GM18502 (cell line): Measurements from ENCODE around the gene BMP8A.
"Not testable (repeated sequence)": the region's sequence is repeated elsewhere in the genome, so short reads cannot be mapped to it uniquely, and the experiment has no call there.

Source experiments
- ATAC-seq: cut with Tn5 transposase; IDR thresholded peaks from one replicate; pipeline ENCODE4 v1.9.1; 2021; ENCODE audit warnings: mild to moderate bottlenecking; ENCODE audit not compliant: unreplicated experiment, poor library complexity

BMP8A gene

DNA sequence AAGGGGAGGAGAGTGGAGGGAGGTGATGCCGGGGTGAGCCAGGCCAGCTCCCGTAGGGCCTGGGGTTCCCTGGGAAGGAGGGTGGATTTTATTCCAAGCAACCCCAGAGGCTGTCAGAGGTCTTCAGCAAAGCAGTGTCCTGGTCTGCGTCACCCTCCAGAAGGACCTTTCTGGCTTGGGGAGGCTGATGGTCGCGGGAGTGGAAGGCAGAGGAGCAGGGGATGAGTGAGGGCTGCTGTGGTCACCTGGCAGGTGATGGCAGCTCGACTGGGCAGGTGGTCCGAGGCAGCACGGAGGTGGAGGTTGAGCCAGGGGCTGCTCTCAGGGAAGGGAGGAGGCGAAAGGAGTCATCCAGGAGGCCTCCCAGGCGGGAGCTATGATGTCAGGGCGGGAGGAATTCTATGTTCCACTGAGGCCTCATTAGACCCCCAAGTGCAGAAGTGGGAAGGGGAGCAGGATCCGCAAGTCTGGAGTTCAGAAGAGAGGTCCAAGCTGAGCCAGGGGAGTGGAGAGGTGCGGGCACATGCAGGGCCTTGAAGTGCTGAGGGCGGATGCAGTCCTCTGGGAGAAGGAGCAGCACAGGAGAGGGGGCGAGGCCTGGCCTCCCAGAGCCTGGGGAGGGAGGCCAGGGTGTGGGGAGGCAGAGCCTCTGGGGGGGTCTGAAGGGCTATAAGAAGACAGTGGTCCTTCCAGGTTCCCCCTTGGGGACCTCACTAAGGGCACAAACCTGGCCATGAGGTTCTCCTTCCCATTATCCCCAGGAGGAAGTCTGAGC lies 33.3 kb downstream of the BMP8A start:
- ATAC-seq = no peak

DNA sequence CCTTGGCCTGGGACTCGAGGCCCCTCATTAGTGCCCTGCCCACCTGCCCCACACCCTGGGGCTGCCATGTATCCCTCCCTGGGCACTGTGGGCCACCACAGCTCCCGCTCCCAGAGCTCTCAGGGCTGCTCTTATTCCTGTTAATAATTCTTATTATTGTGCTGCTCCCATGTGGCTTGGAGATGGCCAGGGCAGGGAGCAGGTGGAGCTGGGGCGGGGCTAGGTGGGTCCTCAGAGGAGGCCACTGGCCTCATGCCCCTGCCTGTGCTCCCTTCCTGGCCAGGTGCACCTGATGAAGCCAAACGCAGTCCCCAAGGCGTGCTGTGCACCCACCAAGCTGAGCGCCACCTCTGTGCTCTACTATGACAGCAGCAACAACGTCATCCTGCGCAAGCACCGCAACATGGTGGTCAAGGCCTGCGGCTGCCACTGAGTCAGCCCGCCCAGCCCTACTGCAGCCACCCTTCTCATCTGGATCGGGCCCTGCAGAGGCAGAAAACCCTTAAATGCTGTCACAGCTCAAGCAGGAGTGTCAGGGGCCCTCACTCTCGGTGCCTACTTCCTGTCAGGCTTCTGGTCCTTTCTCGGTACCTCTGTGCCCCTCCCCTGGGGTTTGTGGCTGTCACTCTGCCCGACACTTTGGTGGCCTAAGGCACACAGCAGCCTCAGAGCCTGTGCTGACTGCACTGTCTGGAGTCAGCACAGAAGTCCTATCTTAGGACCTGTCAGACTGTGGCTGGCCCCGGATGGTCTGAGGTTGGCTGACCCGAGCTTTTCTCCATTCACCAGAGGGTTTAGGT lies 34.1 kb downstream of the BMP8A start:
- ATAC-seq = peak; percentile 94

DNA sequence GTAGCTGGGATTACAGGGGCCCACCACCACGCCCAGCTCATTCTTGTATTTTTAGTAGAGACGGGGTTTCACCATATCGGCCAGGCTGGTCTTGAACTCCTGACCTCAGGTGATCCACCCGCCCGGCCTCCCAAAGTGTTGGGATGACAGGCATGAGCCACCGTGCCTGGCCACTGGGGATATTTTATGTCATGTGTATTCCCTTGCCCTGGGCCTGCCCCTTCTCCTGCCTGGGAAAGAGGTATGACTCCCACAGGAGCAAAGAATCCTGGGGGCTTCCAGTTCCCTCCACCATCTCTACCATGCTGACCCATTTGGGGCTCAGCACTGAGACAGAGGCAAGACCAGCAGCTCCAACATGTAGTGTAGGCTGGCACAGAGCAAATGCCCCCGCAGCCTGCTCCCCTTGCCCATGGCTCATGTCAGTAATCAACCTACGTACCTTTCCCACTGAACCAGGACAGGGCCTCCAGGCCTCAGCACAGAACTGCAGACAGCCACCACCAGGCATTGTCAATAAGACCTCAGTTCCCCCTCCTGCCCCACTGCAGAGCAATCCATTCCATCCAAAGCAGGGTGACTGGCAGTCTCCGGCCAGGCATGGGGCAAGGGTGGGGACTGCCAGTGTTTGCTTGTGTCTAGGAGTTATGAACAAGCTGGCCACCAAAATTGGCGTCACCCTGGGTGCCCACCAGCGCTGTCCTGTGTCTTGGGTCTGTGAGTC lies 35.2 kb downstream of the BMP8A start:
- ATAC-seq = no peak

DNA sequence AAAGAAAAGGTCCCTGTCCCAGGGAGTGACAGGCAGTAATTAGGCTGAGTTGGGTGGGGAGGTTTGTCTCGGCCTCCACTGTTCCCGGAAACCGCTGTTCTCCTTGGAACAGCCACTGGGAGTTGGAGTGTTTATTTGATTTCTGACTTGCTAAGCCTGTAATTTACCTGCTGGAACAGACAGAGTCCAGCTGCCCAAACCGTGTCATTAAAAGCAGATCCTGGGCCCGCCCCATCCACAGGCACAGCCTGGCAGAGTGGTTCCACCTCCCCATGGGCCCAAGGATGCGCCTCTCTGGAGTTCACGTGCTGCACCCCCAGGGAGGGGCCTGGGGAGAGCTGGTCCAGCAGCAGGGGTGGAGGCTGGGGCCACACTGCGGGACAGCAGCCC lies 35.7 kb downstream of the BMP8A start:
- not testable (repeated sequence) for ATAC-seq

DNA sequence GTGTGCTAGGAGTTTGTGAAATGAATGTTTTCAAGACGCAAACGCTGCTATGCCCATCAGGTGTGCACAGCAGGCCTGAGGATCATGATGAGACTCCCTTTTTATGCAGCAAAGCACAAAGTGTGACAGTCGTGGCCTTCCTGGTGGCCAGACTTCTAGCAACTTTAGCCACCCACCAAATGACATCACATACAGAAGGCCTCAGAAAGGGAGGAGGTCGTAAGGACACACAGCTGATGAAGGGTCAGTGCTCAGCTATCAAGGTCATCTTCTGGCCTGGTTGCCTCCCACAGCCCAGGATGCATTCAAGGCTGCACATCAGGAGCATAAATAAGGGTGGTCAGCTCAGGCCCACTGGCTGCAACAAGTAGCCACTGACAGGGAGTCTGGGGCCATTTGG lies 36.6 kb downstream of the BMP8A start:
- no peak for ATAC-seq

DNA sequence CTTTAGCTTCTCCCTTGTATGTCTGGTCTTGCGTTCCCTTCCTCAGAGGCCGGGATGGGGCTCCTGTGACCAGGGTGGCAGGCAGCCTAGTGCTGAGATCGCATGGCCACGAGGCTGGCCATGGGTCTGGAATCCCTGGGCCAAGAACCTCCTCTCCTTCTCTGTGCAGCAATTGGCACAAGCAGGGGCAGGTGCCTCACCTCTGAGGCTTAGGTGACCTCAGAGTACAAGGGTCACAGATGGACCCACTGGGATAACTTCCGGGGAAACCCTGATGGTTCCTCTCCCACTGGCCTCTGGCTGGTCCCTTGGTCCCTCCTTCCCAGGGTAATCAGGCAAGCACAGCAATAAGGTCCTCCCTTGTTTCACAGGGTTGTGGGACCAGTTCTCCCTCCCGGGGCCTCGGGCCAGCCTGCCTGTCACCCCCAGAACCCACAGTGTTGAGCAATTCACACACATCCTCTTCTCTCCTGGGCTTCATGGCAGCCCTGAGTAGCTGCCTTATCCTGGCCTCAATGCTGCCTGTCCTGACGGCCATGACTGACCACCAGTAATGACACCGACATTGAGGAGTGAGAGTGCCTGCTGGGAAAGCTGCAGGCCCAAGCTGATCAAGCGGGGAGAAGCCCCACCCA lies 38.6 kb downstream of the BMP8A start:
- no peak for ATAC-seq

DNA sequence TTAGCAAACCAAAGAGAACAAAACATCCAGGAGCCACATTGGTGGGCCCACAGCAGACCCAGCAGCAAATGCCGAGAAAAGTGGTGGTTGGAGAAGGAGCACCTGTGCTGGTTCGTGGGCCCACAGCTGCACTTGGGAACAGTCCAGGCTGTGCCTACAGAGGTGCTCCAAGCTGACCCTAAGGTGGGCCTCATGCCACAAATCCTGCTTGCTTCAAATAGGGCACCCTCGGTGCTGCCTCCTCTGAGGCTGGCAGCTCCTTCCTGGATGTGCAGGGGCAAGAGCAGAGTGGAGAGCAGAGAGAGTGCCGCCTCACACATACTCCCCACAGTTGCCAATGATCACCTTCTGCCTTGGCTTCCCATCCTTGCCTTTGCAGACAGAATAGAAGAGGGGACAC lies 40.1 kb downstream of the BMP8A start:
- no peak for ATAC-seq

DNA sequence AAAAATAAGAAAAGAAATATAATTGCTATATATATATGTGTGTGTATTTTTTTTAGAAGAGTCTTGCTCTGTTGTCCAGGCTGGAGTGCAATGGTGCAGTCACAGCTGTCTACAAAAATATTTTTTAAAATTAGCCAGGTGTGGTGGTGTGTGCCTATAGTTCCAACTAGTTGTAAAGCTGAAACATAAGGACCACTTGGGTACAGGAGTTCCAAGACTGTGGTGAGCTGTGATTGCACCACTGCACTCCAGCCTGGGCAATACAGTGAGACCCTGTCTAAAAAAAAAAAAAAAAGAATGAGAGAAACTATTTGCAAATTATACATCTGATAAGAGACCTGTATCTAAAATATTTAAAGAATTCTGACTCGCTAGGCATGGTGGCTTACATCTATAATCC lies 42.0 kb downstream of the BMP8A start:
- ATAC-seq = no peak

DNA sequence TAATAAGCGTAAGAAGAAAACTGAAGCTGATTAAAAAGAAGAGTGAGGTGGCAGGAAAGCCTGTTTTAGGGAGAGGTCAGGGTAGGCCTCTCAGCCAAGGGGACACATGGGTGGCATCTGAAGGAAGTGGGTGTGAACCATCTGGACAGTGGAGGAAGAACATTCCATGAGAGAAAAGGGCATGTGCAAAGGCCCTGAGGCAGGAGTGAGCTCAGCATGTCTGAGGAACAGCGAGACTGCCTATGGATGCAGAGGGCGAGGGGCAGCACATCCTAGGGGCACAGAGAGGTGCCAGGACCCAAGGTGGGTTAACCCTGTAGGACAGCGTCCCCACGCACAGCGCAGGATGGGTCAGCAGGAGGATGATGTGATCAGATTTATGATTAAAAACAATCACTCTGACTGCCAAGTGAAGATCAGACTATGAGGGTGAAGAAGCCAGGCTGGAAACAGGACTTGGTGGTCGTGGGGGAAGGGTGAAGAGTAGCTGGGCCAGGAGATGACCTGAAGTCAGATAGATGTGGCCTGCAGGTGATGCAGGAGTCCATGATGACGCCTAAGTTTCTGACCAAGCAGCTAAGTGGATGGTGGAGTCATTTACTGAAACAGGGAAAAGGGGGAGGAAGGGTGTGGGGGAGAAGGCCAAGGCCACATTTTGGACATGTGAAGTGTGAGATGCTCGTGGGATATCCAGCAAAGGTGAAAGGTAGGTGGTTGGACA lies 47.3 kb downstream of the BMP8A start:
- peak; percentile 16 for ATAC-seq

DNA sequence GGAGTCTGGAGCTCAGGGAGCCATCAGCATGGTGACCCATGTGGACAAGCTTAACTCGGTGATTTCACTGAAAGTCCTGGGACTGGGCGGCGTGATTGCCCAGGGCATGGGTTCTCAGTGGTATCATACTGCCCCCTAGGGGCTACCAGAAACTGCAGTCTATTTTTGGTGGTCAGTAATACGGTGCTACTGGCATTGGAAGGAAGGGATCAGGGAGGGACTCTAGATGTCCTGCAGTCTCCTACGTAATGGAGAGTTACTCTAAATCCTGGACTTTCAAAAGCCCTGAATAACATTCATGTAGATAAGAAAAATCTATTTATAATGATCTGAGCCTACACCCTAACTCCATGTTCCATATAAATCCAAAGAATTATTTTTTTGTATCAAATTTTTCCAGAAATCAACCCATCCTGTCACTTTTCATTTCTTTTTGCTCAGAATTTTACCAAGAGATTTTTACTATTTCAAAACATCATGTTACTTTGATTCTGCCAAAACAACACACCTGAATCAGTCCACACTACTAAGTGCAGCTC lies 47.9 kb downstream of the BMP8A start:
- peak; percentile 65 for ATAC-seq

DNA sequence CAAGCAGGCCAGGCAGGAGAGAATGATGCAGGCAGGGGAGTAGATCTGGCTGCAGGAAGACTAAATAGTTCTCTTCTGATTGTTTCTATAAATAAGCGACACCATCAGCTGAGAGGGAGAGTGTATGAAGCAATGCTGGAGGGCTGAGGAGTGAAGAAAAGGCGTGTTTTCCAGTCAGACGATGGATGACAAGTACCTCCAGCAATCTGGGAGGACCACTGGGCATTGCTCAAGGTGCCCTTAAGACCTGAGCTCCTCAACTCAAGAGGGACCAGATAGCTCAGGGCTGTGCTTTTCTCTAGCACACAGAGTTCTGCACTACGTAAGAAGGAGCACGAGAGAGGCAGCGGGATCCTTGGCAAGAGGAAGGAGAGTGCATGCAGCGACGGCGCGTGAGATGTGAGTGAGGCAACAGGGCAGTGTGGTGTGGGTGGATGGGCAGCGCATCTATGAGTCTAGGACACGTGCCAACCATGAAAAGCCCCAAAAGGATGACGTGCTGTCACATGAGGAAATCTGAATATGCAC lies 49.1 kb downstream of the BMP8A start:
- ATAC-seq = no peak

DNA sequence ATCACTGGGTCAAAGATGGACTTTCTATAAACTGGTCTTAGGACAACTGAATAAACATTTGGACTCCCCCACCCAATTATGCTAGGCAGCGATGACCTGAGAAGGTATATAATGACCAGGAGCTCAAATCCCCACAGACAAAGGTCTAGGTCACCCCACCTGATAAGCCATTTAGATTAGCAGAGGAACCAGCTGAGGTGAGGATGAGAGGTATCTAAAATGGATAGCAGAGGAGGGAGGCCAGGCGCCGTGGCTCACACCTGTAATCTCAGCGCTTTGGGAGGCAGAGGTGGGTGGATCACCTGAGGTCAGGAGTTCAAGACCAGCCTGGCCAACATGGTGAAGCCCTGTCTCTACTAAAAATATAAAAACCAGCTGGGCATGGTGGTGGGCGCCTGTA lies 51.5 kb downstream of the BMP8A start:
- ATAC-seq = no peak

DNA sequence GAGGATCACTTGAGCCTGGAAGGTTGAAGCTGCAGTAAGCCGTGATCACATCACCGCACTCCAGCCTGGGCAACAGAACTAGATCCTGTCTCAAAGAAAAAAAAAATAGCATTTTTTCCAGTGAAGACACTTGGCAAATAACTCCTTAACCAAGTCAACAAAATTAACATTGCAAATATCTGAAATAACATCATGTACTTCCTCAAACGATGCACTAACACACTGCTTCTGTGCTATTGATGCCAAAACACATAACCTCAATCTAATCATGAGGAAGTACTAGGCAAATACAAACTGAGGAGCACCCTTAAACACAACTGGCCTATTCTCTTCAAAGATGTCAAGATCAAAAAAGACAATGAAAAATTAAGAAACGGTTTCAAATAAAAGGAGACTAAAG lies 52.9 kb downstream of the BMP8A start:
- ATAC-seq = no peak

DNA sequence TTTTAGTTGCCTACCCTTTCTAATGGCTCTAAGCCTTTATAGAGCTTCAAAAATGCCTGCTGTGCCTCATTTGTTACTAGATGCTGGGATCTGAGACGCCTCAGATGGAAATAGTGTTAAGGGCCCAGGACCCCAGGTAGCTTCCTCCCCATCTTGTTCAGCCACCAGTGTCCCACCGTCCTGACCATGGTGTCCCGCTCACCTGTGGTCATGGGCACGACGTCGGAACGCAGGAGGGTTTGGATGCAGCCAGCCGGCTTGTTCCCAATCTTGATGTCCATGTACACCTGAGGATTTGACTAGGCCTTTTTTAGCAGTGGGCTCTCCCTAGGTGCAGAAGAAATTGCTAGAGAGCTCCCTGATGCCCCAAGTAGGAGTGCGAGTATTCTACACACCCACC lies 54.1 kb downstream of the BMP8A start:
- no peak for ATAC-seq

DNA sequence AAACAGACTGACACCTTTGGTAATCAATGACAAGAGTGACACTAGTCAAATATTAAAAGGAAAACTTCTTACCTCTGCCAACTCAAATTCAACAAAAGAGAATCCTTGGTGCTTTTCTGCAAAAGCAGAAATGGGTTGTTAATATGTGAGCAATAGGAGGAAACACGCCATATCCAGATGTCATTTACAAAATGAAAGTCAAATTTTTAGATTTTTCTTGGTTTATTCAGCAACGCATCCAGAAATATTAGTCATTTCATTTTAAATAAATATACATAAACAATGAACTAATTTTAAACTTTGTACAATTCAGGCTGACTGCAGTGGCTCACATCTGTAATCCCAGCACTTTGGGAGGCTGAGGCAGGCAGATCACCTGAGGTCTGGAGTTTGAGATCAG lies 62.8 kb downstream of the BMP8A start:
- ATAC-seq = no peak

DNA sequence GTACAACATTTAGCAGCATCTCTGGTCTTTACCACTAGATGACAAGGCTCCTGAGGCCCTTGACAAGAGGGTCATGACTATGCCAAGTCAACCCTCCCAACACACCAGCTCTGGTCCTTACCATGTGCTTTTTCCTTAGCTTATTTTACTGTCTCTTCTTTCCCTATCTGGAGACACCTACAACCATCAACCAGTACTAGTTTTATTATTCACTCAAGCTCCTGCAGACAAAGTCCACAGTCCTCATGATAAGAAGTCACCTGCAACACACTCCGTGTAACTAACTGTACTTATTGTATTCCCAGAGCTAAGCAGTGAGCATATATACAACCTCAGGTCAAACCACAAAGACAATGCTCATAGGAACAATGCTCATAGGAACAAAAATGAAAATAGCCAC lies 69.8 kb downstream of the BMP8A start:
- ATAC-seq = no peak

DNA sequence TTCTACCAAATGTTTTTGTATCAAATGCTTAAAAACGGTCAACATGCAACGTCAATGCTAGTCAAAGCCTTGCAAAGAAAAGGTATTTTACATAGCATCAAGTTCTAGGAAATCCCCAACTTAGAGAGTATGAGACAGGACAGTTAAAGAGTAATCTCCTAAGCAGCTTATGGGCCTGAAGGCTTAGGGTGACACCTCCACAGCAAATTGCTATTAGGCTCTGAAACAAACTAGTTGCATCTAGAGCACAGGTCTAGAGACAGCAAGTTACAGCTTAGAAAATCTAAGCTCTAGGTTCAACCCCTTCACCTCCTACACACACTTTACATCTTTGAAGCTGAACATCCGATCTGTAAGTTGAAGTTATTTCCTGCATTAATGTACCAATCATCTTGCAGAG lies 71.5 kb downstream of the BMP8A start:
- ATAC-seq = no peak

DNA sequence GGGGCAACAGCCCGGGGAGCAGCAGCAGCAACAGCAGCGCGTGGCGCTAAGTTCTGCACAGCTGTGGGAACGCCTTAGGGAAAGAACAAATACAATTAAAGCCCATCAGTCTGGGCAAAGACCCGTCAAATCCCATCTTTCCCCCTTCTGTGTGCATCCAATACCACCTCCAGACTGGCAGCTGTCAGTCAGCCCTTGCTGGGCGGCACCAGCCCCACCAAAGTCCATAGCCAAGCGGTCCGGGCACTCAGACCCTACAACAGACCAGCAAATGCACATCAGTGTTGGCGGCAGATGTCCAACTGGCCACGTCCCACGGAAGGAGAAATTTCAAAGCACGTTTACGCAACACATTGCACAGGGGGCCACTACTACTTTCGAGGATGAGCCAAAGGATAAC lies 72.2 kb downstream of the BMP8A start:
- ATAC-seq = no peak

DNA sequence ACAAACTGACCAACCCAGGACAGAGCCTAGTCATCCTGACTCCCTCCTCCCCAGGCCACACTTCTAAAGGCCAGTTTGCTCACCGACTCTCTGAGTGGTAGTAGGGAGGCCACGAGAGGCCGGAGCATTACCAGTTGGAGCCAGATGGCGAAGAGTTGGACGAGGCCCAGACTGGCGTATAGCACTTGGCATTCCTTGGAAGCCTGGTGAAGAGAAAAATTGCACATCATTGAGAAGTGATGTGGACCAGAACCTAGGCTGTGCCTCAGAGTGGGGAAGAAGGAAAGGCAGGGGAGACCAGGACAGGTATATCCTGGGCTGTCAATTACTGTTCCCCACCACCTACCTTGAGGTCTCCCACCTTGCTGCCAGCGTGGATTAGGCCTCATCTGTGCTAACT lies 72.9 kb downstream of the BMP8A start:
- no peak for ATAC-seq

DNA sequence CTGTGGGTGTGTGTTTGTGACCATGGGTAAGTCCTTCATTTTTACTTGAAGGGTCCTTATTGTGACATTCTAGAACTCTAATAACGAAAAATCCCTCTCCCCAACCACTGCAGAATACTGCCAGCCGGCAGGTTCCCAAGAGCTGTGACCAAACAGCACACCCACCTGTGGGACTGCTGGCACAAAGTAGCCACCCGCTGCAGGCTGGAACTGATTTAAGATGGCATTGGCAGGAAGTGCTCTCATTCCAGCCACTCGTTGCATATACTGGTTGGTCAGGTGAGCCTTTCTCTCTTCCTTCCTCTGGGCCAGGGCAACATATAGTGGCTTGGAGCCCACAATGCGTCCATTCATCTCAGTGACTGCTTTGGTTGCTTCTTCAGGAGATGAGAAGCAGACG lies 73.5 kb downstream of the BMP8A start:
- ATAC-seq = no peak
